Activated CD8-positive, alpha-beta memory T cell treated with anti-CD3 and anti-CD28 coated beads for 1 hour (primary cell): ENCODE data around the gene RING1.

Experiments
- DNase-seq, 2 donors: peaks; one replicate each; pipeline ENCODE4 v3.0.0-alpha.2; 2020; ENCODE audit warnings: low read depth in 1 of 2; ENCODE audit errors: extremely low read depth in 1 of 2

Gene RING1

DNA sequence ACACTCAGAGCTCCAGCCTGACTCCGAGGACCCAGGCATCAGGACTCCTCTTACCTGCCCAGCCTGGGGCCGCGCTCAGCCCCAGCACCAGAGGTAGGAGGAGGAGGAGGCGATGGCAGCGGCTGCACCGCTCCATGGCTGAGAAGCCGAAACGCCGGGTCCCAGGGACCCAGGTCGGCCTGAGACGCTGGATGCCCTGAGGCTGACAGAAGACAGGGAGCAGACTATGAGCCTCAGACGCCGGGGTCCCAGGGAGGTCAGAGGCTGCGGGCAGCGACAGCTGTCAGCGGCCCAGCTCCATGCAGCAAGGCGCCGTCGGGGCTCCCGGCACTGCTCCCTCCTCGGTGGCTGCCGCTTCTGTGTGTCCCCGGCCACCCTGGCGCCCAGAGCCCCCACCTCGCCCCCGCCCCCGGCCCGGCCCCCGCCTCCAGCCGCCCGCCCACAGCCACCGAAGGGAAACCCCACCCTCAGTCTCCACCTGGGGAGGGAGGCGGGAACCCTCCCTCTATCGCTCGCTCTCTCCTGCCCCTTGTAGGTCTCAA is 16.1 kb upstream of the RING1 start, which contains the start of gene COL11A2:
Gene COL11A2 (minus strand): TSS at position 363 of the 542 bp plus-strand sequence. CDS start 227 bp downstream, at position 136.
- no peak for DNase-seq

DNA sequence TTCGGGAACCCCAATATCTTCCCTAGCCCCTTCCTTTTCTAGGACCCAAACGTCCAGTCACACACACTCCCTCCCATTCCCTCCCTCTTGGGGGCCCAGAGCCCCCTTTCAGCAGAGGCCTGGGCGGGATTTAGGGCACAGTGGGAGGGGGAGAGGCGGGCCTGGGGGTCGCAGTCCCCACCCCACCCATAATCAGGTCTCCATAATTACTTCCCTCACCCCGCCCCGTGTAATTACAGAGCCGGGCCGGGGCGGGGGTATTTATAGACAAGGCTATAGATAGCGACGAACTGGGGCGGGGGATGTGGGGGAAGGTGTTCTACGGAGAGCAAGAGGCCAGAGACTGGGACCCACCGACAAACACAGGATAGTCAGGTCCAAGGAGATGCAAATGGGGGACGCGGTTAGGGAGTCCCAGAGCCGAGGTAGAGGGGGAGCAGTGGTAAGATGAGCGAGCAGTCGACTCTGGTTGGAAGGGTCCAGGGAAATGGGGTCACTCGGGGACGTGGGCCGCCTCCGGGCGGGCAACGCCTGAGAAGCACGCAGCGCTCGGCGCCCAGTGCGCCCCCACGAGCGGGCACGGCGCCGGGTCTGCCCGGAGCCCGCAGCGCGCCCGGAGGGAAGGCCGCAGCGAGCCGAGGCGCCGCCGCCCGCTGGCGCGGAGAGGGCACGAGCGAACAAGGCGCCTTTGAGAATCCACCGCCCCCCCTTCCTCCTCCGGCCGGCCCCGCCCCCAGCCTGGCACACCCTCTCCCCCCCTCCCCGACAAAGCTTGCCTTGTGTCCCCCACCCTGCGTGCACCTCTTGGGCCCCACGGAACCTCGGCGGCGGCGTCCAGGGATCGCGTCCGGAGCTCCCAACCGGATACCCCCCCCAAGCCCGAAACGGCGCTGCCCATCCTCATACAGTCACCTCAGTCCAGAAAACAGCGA is 15.4 kb upstream of the RING1 start:
- peak in 1 of 2 donors; percentile 30 for DNase-seq

DNA sequence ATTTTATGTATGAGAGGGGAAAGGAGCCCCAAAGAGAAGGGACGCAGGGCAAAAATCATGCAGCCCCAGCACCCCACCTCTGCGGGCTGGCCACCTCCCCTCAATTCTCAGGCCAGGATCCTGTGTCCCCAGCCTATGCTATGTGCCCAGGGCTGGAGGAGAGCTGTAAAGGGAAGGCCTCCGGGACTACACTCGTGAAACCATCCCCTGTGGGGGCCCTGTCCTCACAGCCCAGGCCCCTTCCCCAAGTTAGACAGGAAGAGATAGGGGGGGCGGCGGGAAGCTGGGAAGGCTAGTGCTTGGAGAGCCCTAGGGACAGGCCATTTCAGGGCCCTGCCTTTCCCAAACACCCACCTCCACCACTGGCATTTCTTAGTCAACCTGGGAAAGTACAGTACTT is 14.7 kb upstream of the RING1 start:
- no peak for DNase-seq

DNA sequence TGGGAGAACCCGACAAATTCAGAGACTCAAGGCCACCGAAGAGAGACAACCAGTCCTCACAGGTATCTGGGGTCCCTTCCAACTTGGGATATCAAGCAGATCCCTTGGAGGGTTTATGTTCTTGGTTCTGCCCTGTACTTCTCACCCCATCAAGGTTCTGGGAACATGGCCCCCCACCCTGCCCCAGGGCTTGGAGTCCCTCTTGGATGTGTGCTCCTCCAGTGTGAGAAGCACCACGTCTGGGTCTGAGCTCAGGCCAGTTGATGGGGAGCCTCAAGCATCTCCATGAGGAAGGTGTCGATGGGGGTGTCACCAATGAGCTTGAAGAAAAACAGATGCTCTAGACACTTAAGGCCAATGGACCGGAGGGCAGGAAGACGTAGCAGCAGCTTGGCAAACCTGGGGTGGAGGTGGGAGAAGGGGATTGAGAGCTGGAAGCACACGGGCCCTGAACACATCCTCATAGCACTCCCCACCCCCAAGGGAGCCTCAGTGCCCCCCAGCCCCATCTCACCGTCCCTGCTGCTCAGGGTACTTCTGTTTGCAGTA is 13.8 kb upstream of the RING1 start:
- DNase-seq = no peak

DNA sequence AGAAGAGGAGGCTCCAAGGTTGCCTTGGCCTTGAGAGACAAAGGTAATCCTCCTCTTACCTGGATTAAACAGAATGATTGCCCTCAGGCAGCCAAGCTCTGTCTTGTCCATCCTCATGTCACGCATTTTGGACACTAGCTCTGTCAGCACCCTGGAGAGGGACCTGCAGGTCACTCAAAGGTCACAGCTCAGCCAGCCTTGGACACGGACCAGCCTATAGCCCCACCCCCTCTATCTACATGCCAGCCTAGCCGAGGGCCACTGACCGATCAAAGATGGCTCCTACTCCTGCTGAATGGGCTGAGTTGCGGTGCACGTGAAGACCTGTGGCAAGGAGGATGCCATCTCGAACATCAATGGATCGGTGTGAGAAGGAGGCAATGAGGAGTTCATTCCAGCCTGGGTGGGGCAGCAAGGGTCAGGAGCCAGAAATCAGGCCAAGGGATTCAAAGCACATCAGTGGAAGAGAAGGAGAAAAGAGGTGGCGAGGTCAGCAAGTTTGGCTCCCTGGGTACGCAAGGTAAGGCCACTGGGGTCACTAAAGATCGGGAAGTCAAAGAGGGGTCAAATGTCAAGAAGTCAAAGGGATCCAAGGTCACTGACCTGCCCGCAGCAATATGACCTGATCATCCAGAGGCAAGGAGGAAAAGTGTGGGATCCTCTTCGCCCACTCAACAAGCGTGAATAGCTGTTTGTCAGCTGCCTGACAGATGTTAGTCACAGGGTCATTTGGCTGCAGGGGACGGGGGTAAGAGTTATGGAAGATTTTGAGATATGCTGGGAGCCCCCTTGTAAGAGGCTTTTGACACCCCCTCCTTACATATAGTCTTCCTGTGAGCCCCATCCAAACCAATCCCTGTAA is 12.8 kb upstream of the RING1 start:
- no peak for DNase-seq

DNA sequence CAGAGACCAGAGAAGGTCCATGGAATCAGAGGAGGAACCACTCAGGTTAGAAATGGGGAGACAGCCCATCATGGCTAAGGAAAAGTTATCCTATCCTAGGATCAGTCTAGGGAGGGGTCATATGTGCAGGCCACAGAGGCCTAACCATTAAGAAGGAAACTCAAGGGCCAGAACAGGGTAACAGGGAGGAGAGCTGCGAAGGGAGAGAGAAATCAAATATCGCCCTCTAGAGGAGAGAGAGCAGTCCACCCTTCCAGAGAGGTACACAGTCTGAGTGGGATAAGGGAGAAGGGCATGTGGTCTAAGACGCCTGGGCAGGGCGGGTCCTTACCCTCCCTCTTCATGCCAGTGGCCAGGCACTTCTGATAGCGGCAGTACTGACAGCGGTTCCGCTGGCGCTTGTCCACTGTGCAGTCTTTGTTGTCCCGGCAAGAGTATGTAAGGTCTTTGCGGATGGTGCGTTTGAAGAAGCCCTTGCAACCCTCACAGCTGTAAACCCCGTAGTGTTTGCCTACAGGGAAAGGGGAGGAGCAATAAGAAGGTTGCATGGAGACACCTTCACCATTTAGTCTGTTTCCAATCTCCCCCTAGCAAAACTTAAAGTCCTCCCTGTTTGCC is 10.8 kb upstream of the RING1 start:
- no peak for DNase-seq

DNA sequence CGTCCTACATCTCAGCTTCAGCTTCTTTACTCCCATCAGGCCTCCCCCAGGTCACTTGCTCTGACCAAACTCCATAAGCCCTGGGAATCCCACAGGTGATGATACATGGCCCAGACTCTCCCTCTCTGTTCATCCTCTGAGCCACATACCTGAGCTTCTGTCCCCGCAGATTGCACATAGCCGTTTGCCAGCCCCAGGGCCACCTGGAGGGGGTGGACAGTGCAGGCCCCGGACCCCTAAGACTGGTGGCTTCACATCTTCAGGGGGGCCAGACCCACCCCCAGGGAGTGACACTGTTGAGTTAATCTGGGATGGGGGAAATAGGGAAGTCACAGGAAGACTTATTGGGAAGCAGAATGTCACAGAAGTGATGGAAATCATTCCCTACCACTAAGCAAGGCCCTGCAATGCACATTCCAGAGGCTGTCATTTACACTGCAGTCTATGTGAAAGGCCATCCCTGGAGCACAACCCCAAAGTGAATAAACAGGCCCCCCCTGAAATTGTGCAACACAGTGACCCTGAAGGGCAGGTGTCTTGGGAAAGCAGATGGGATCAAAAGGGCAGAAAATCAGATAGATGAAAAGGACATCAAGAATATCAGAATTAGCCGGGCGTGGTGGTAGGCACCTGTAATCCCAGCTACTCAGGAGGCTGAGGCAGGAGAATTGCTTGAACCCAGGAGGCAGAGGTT is 10.0 kb upstream of the RING1 start:
- DNase-seq = no peak

DNA sequence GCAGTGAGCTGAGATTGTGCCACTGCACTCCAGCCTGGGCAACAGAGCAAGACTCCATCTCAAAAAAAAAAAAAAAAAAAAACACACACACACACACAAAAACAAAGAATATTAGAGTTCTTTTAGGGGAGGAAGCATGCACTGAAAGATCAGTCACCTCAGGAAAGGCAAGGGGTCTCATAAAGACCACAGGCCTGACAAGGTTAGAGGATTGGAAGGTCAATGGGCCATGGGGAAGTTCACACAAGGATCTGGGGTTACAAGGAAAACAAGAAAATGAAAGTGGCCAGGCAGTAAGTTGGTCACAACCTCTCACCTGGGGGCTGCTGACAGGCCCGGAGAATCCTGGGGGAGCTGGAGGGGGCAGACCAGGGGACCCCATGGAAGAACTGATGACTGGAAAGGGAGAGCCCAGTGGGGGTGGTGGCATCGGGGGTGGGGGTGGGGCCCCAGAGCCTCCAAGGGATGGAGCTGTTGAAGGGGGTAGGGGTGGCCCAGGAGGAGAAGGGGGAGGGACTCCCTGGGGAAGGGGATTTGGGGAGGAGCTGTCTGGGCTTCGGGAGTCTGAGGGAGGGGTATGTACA is 9.4 kb upstream of the RING1 start:
- no peak for DNase-seq

DNA sequence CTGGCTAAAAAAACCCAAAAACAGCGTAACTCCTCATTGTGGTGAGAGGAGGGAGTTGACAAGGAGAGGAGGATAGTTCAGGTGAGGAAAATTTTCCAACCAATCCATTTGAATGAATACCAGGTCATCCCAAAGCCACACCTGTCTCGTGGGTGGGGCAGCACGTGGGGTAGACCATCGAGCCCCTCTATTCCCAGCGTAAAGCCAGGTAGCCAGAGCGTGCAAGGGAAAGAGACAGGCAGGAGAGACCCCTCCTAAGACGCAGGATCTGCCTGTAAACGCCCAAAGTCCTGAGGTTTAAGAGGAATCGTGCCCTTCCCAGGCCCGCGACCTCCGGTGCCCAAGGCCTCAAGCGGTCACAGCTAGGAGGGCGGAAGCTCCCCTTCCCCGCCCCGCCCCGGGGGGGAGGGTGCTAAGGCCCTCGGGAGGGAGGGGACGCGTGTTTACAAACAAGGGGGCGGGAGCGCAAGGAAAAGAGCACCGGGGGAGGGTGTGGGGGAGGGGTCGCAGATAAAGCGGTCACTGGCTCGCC is 8.5 kb upstream of the RING1 start:
- DNase-seq = peak in 1 of 2 donors; percentile 50

DNA sequence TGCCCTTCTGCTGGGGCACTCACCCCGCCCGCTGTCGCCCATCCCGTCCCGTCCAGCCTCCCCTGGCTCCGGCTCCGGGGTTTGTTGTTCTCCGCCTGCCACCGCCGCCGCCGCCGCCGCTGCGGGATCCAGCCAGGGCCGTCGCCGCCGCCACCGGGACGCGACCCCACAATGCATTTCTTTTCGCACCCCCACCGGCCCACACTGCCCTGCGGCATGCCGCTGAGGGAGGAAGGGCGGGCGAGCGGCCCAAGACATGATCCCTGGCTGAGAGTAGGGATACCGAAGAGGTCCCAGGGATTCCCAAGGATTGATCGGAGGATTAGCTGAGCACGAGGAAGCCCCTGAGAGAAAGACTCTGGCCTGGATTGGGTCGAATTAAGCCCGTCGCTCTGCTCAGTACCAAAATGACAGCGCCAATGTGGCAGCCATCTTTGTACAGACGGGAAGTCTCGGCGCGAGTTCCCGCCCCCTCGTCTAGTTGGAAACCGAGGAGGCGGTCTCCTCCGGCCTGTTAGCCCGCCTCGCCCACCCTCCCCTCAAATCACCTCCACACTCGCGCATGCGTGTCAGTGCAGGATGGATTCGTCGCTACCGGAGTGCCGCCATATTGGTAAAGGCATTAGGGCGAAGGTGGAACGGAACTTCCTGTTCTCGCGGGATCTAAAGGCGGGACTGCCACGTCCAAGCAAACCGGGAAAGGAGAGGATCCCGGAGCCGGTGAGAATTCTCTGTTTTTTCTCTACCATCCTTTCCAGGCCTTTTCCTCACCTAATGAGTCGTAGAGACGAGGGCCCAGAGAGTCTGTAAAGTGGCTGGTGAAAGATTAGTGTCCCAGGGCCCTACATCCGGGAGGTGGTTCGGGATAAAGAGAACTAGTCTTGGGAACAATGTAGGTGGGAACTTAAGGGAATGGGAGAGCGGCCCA is 7.8 kb upstream of the RING1 start, which contains the start of the genes RXRB and SLC39A7:
Gene RXRB (minus strand): TSS at position 447 of the 928 bp plus-strand sequence. CDS start 189 bp downstream, at position 258.
Gene SLC39A7 (plus strand): TSS at position 649 of the 928 bp plus-strand sequence. CDS start 379 bp downstream, outside the sequence.
- peak; percentile 98 to 99 for DNase-seq

DNA sequence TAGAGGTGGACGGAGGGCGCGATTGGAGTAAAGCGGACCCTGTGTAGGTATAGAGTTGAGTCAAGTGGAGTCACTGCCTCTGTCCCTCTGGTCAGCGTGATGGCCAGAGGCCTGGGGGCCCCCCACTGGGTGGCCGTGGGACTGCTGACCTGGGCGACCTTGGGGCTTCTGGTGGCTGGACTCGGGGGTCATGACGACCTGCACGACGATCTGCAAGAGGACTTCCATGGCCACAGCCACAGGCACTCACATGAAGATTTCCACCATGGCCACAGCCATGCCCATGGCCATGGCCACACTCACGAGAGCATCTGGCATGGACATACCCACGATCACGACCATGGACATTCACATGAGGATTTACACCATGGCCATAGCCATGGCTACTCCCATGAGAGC is 7.2 kb upstream of the RING1 start:
- DNase-seq = no peak

DNA sequence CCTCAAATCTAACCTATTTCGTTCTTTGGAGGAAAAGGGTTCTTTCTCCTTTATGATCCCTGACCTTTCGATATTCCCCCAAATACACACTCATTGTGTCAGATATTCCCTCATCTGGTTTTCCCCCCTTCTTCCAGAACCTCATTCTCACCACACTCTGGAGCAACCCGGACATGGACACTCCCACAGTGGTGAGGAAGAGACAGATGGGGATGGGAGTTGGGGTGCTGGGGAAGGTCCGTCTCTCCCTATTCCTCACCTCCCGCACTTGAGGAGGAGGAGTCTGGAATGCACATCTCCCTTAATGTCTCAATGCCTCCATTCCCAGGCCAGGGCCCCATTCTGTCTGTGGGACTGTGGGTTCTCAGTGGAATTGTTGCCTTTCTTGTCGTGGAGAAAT is 6.4 kb upstream of the RING1 start:
- no peak for DNase-seq

DNA sequence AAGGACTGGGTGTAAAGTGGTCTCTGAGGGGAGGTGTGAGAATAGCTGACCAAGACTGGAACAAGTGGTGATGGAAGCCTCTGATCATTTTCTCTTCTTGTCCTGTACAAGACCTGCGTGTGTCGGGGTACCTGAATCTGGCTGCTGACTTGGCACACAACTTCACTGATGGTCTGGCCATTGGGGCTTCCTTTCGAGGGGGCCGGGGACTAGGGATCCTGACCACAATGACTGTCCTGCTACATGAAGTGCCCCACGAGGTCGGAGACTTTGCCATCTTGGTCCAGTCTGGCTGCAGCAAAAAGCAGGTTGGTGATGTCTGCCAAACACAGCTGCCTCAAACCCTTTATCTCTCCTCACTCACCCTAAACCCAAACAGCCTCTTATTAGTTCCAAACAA is 5.5 kb upstream of the RING1 start:
- DNase-seq = no peak

DNA sequence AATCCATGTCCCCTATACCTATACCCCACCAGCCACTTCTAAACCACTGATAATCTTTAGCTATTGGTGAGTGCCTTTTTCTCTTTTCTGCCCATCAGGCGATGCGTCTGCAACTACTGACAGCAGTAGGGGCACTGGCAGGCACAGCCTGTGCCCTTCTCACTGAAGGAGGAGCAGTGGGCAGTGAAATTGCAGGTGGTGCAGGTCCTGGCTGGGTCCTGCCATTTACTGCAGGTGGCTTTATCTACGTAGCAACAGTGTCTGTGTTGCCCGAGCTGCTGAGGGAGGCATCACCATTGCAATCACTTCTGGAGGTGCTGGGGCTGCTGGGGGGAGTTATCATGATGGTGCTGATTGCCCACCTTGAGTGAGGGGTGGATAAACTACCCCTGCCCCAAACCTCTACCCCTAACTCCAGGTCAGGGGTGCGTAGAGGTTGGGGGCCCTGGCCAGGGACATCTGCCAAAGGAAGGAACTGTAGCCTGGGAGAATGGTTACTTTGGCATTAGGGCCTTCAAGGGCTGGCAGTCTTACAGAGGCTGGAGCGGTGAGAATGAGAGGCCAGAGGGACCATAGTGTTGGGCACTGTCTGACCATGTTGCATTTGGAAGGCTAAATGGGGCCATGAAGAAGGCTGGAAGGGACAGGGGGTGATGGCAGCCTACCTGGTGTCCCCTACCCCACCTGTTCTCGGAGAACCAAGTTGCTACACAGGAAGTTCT is 4.7 kb upstream of the RING1 start:
- no peak for DNase-seq

DNA sequence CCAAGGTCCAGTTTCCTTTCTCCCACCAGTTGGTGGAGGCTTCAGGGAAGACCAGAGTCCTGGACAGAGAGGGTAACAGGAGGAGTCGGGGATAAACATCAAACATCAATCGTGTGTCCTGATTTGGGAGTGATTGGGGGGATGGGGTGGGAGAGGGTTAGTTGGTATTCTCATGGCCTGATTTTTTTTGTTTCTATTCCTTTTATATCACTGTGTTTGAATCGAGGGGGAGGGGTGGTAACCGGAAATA is 4.2 kb upstream of the RING1 start:
- no peak for DNase-seq

DNA sequence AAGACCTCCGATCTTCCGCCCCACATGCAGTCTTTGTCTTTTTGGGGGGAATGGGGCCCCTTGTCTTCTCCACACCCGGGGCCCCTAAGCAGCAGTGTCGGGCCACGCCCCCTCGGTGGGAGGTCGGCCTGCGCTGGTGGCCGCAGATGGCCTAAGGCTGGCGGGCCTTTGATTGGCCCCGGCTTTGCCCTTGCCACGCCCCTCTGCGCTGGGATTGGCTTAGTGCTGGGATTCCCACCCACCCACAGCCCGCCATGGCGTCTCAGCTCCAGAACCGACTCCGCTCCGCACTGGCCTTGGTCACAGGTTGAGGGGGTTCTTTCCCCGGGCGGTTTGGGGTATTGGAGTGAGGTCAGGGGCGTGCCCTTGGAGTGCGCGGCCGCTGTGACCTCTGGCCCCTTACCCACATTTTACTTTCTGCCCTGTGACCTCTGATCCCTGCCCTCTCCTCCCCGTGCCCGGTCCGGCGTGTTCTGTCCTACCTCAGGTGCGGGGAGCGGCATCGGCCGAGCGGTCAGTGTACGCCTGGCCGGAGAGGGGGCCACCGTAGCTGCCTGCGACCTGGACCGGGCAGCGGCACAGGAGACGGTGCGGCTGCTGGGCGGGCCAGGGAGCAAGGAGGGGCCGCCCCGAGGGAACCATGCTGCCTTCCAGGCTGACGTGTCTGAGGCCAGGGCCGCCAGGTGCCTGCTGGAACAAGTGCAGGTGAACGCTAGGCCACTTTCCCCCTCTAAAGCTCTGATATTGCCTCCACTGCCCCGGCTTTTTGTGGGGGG is 3.7 kb upstream of the RING1 start, which contains the start of gene HSD17B8:
Gene HSD17B8 (plus strand): TSS at position 241 of the 776 bp plus-strand sequence. CDS start 14 bp downstream, at position 255.
- DNase-seq = peak; percentile 81 to 89
